GM19455 (cell line): ENCODE measurements around the gene TANGO6.
"Not testable (repeated sequence)": the region's sequence is repeated elsewhere in the genome, so short reads cannot be mapped to it uniquely, and the experiment has no call there.

Experiments used
- ATAC-seq: cut with Tn5 transposase; IDR thresholded peaks from one replicate; pipeline ENCODE4 v1.9.1; 2021; ENCODE audit not compliant: unreplicated experiment

The TANGO6 gene

DNA sequence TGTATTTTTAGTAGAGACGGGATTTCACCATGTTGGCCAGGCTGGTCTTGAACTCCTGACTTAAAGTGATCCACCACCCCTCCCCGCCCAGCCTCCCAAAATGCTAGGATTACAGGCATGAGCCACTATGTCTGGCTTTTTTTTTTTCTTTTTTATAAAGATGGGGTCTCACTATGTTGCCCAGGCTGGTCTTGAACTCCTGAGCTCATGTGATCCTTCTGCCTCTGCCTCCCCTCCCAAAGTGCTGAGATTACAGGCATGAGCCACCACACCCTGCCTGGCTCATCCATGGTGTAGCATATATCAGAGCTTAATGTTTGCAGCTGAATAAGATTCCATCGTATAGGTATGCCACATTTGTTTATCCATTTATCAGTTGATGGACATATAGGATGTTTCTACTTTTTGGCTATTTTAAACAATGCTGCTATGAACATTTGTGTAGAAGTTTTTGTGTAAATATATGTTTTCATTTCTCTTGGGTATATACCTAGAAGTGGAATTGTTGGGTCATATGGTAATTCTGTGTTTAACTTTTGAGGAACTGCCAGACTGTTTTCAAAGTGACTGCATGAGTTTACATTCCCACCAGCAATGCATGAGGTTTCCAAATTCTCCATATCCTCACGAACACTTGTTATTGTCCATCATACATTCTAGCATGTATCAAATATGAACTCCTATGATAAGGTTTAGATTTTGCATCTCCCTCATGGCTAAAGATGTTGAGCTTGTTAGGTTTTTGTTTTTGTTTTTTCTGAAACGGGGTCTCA is 206.5 kb downstream of the TANGO6 start:
- ATAC-seq, result no peak

DNA sequence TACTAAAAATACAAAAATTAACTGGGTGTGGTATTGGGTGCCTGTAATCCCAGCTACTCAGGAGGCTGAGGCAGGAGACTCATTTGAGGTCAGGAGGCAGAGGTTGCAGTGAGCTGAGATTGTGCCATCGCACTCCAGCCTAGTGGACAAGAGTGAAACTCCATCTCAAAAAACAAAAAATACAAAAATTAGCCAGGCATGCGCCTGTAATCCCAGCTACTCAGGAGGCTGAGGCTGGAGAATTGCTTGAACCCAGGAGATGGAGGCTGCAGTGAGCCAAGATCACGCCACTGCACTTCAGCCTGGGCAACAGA is 208.1 kb downstream of the TANGO6 start:
- not testable (repeated sequence) for ATAC-seq

DNA sequence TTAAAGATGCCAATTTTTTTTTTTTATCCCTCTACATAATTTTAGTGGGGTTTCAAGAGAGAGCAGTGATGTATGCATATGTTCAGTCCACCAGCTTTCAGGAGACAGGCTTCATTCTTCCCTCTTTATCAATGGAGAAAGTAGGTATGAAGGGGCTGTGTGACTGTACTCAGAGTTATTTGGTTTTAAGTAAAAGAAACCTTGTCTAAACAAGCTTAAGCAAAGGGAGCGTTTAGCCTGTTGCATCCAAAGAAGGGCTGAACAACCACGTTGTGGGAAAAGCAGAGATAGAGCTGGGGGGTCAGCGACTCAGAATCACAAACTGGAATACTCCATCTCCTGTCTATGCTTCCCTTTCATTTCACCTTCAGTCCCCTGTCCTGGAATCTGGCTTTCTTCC is 211.7 kb downstream of the TANGO6 start:
- no peak for ATAC-seq

DNA sequence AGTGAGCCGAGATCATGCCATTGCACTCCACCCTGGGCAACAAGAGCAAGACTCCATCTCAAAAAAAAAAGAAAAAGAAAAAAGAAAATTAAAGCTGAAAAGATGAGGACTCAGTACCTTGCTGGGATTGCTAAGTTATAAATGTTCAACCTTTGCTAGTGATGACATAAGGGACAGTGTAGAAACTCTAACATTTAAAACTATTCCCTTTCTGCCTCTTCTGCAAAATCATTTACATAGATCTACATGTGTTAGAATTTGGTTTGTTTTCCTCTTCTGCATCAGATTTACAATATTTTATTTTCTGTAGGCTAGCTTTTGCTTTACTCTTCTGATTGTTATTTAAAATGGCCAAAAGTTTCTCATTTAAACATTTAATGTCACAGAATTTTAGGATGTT is 212.6 kb downstream of the TANGO6 start:
- ATAC-seq, result no peak

DNA sequence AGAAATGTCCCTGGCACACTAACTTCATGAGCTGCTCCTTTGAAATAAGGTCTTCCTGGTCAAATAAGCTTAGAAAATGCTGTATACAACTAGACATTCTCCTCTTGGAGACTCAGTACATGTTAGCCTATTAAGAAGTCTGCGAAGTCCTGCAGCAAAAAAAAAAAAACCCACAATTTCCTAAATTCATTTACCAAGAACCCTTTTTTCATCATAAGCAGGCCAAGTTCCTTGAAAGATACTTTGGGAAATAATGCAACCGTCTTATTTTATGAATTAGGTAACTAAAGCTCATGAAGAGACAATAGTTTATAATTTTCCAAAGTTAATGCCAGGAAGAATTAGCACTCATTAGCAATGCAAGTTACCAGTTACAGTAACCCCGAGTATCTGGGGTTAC is 213.1 kb downstream of the TANGO6 start:
- no peak for ATAC-seq

DNA sequence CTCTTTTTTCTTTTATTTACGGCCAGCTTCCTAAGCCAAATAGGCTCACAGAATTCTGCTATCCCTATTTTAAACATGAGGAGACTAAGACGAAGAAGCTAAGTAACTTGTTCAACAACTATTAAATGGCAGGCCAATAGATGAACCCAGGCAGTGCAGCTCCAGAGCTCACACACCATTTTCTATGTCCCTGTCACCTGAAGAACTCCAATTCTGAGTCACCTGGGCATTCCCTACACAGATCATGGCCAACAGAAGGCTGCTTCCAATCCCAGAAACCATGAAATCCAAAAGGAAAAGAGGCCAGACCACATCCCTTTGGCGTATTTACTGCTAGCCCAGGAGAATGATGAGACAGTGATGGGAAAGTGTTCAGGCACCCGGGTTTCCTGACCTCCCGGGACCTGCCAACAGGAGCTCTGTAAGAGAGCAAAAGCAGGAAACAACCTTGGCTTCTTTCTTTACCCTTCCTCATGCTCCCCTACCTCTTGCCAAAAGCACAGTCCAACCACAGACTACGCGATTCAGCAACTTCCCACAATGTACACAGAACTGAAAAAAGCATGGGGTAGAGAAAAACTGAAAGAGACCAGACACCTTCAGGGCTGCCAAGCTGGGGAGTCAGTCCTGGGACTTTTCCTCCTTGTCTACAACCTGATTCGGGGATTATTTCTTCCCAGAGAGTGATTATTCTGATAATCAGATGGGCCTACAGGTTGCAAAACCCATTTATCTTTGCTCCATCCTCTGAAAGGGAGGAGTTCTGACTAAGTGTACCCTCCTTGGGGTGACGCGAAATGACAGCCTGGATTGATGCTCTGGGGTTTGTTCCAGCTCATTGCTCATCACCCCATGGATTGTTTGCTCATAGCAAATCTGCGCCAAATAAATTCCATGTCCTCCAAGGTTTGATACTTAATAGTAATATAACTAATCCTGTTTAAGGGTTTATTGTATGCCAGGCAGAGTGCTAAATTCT is 214.4 kb downstream of the TANGO6 start:
- no peak for ATAC-seq

DNA sequence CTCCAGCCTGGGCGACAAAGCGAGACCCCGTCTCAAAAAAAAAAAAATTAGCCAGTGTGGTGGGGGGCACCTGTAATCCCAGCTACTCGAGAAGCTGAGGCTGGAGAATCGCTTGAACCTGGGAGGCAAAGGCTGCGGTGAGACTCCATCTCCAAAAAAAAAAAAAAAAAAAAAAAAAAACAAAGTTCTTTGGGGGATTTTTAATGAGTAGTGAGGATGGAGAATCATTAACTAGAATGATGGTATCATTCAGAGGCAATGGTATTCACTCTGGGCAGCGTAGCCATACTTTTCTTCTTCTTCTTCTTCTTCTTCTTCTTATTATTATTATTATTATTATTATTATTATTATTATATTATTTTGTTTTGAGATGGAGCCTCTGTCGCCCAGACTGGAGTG is 220.2 kb downstream of the TANGO6 start:
- ATAC-seq, result not testable (repeated sequence)

DNA sequence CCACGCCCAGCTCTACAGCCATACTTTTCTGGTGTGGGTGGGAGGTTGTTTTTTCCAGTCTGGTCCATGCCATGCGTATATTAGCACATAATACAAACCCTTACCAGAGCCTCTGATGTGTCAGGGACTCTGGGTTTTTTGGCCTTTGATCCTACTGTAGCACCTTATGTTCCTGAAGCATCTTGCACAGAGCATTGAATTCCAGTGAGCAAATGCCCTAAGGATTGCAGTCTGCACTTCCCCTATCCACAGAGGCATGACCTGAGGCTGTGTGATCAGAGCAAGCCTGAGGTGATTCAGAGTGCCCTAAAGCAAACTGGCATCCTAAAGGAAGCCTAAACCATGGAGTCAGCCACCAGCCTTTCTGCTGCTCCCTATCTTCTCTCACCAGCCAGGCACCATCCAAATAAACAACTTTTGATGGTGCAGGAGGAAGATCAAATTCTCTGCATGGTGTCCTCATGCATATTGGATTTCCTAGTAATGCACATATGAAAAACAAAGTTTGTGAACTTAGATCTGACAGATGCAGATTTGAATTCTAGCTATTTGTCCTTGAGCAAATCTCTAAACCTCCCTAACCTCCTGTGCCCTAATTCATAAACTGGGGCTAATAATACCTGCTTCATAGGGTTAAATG is 220.9 kb downstream of the TANGO6 start:
- no peak for ATAC-seq

DNA sequence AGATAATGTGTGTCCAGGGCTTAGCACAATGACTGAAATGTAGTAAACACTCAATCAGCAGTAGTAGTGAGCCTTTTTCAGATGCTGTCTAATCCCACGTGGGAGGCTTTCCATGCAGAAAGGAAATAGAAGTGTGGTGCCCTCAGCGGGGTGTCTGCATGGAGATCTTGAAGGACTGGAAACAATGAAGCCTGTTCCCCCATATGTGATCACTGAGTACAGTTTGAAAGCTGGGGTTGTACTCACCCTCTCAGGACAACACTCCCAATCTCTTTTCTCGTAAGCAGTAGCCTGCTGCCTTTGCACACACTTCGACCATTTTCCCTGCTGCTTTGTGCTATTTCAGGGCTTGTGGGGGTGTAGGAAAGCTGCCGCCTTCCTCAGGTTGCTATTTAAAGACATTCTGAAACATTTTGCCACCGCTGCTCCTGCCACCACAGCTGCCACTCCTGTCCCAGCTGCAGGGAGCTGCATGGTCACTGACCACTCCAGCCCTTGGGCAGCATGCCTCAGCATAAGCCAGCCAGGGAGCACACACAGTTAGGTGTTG is 221.5 kb downstream of the TANGO6 start:
- ATAC-seq, result no peak

DNA sequence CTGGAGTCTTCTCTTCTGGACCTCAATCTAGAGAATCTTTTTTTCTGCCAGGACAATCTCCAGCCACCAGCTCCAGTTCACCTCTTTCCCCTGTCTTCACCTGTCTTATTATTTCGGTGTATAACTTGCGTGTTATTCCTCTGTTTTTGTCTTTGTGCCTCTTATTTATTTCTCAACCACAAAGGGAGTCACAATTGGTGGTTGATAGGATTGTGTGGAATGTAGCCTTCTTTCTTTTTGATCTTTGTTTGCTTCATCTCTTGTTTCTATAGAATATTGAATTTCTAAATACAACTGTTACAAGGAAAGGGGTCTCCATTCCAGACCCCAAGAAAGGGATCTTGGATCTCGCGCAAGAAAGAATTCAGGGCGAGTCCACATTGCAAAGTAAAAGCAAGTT is 226.2 kb downstream of the TANGO6 start:
- no peak for ATAC-seq

DNA sequence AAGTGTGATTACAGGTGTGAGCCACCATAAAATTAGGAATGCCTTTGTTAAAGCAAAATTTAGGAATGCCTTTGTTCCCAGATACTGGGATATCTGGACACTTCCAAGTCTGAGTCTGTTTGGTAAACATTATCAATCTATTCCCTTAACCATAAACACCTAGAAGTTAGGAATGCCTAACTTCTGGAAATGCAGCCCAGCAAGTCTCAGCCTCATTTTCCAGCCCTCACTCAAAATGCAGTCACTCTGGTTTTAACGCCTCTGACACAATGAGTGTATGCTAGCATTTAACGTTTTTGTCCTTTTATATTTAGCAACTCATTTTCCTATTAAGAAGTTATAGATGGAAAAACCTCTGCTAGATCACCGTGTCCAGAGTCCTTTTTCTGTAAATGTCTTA is 227.7 kb downstream of the TANGO6 start:
- no peak for ATAC-seq

DNA sequence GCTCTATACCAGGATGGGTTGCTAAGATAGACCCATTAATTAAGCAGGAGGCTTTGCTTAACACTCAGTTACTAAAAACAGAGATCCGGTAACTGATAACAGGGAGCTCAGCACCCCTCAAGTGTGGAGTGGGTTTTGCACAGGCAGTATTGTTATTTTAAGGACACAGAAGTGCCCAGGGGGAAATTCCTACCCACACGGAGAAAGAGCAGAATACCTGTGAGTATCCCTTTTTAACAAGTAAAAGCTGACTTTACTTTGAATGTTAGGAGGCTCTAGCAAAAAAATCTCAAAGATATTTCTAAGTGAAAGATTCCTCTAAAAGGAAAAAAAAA is 229.3 kb downstream of the TANGO6 start:
- no peak for ATAC-seq

DNA sequence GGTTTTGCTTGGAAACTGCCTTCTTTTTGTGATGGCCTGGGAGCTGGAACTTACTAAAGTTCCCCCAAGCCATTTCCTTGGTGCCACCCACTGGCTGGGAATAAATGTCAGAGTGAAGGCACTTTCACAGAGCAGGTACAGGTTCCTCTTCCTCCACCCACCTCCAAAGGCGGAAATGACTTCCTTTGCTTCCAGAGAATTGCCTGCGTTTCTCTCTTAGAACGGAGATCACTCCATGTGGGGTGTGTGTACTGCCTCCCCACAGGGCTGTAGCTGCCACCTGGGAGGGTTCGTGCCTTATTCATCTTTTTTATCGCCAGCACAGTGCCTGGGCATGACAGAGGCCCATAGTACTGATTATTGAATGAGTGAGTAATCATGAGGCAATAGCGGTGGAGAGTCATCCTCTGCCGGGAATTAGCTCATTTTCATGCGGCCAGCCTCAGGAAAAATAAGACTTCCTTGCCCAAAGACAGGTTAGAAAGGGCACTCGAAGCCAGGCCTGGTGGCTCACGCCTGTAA is 229.9 kb downstream of the TANGO6 start:
- ATAC-seq, result no peak

DNA sequence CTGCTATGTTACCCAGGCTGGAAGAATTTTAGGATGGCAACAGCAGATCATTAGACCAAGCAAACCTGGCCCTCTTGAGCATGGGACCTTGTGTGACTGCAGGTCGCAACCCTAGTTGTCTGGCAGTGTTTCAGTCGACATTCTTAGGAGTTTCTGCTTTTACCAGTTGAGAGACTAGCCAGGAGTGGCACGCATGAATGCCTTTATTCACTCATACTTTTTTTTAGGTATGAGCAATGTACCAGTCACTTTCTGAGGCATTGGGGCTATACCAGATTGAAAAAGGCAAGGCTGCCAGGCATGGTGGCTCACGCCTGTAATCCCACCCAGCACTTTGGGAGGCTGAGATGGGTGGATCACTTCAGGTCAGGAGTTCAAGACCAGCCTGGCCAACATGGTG is 233.9 kb downstream of the TANGO6 start:
- ATAC-seq, result no peak

DNA sequence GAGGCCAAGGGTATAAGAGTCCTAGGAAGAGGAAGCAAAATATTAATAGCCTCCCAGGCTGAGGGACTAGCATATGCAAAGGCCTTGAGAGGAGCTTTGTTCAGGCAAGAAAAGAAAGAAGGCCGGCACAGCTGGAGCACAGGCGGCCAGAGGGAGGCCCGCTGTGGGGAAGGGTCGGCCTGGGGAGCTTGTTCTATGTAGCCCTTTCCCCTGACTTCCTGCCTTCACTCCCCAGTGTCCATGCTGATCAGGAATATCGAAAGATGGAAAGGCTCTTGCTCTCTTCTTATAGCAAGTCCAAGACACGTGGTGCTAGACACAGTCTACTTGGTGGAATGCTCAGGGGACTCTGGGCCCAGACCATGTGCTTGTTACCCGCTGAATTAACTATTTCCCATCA is 234.7 kb downstream of the TANGO6 start:
- ATAC-seq, result no peak

DNA sequence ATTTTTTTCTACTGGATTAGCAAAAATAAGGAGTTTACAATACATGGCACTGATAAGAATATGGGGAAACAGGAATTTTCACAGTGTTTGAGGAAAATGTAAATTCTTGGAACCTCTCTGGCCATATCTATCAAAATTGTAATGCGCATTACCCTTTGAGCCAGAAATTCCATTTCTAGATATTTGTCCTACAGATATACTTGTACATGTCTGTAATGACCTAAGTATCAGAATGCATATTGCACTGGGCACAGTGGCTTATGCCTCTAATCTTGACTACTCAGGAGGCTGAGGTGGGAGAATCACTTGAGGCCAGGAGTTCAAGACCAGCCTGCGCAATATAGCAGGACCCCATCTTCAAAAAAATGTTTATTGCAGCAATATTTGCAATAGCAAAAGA is 236.4 kb downstream of the TANGO6 start:
- no peak for ATAC-seq

DNA sequence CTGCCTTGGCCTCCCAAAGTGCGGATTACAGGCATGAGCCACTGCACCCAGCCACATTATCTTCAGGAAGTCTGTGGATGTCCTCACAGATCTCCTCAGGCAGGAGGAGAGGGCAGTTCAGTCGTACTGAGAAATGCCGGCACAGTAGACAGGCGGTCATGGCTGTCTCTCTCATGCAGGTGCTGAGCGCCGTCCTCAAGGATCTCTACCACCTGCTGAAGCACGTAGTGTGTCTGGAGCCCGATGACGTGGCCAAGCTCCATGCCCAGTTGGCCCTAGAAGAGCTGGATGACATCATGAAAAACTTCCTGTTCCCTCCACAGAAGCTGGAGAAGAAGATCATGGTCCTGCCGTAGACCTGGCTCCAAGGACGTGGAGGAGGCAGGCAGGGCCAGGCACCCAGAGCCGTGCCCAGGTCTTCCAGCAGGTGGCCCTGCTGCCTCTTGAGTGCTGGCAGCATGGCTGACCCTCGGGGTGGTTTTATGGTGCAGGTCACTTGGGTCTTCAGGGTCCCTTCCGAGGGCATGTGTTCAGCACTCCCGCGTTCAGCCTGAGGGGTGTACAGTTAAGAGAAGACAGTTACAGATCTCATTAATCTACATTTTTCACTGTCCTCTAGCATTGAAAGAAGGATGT is 240.1 kb downstream of the TANGO6 start:
- no peak for ATAC-seq

DNA sequence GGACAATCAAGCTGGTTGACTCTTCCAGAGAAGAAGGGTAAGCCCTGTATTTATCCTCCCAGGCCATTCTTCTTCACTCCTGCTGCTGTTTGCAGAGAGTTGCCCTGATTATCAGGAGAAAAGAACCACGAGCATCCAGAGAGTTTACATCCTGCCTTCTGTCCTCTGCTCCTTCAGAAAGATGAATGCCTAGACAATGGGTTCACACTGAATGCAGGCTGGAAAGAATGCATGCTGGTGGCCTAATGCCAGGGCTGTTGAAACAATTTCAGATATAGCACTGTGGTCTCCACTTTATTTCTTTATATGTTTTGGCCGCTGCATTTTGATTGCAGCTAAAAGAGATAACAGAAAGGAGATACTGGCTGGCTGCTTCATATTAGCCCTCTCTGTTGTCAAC is 241.0 kb downstream of the TANGO6 start:
- no peak for ATAC-seq

DNA sequence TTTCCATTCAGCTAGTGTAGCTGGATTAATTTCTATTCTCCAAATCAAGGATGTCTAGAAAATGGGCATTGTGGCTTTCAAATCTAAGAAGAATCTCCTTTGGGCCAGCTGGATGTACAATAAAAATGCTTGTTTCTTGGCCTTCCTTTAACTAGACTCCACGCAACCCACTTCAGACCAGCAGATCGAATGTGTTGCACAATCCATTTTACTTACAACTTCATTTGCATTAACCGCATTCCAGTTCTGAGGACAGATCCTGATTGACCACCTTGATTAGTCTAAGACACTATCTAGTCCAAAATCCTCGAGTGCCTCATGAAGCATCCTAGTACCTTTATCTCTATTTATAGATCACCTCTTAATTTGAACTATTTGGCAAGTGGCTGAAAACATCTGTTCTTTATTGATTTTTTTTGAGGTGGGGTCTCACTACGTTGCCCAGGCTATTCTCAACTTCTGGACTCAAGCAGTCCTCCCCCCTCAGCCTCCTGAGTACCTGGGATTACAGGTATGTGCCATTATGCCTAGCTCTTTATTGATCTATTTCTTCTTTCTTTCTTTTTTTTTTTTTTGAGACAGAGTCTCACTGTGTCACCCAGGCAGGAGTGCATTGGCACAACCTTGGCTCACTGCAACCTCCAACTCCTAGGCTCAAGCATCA is 241.8 kb downstream of the TANGO6 start:
- no peak for ATAC-seq

DNA sequence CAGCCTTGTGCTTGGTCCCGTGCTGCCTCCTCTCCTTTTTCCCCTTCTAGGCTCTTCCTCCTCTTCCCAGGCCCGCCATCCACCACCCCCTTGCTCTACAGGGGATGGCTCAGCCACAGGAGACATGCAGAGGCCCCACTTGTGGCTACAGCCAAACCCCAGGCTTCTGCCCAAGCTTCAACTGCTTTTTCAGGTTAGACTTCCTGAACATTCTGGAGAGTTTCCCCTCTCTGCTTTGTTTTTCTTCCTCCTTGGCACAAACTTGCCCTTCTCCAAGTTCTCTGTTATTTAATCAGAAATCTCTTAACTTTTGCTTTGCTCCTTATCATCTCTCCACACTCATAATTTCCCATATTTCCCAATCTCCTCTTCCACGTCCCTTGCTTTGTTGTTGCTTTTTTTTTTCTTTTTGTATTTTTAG is 243.8 kb downstream of the TANGO6 start:
- no peak for ATAC-seq
